Measurements from ENCODE around the gene MYL5.

- TF ChIP-seq CTCF (IDR thresholded peaks at IDR 0.05) (no peak), POLR2A (IDR thresholded peaks at IDR 0.05) (no peak), EP300 (IDR thresholded peaks at IDR 0.05) (no peak)
These were observed 9.0 kb downstream of the MYL5 start for GRCh38 chr4:683247-683897.
